B cell (primary cell): ENCODE results near the gene RASA4B. TPM values are rescaled to one million over a fixed set of nuclear protein-coding genes. Genes with fewer than 3 reads are reported as not detected.

Source experiments
- ATAC-seq: fragments of 200-7000 bp; cut with Tn5 transposase; one replicate; pipeline ENCODE4 v1.10.0; 2021; ENCODE audit warnings: low read depth, mild to moderate bottlenecking, moderate number of reproducible peaks, moderate library complexity
- CTCF ChIA-PET: fragments of 350-600 bp; sonication (Branson Sonifier 250); formaldehyde crosslinking; loops from one replicate; lab custom pipeline; 2021; ENCODE audit warnings: antibody characterized with exemption, inconsistent platforms; lab: Charles Lee
- POLR2A ChIA-PET: fragments of 350-600 bp; sonication (Branson Sonifier 250); formaldehyde crosslinking; loops from one replicate; lab custom pipeline; 2021; ENCODE audit warnings: antibody characterized with exemption; lab: Charles Lee
- DNase-seq: peaks from one replicate; pipeline ENCODE4 v3.0.0; 2013
- H2AFZ ChIP-seq: 2 replicates; pipeline ENCODE4 v1.6.1; 2012; ENCODE audit warnings: mild to moderate bottlenecking, low read depth, low read length; ENCODE audit not compliant: insufficient read depth, poor library complexity, severe bottlenecking
- H3K27ac ChIP-seq, 2 donors: 1 replicate in 1 of 2; 2 replicates in 1 of 2; pipeline ENCODE4 v1.5.1; 2012 to 2013; ENCODE audit warnings: low read length in 2 of 2, mild to moderate bottlenecking in 2 of 2, moderate library complexity in 1 of 2
- H3K27me3 ChIP-seq, 4 experiments: fragments of 200-600 bp in 1 of 4; sonication (generic) in 1 of 4; replicated peaks in 1 of 4; 1 replicate in 2 of 4; 2 replicates in 2 of 4; pipeline versions ENCODE4 v1.6.1 to v1.7.0; 2013 to 2016; ENCODE audit warnings: low read length in 3 of 4, mild to moderate bottlenecking in 2 of 4, mixed read lengths in 1 of 4, moderate library complexity in 1 of 4; ENCODE audit not compliant: insufficient read depth in 4 of 4, control insufficient read depth in 3 of 4; ENCODE audit errors: control extremely low read depth in 1 of 4
- H3K36me3 ChIP-seq, 2 experiments: replicated peaks in 1 of 2; 1 replicate in 1 of 2; 2 replicates in 1 of 2; pipeline versions ENCODE4 v1.6.1 to v1.7.1; 2013; ENCODE audit warnings: low read length in 1 of 2; ENCODE audit not compliant: insufficient read depth in 2 of 2, control insufficient read depth in 1 of 2; ENCODE audit errors: control extremely low read depth in 1 of 2, extremely low read depth in 1 of 2
- H3K4me1 ChIP-seq, 2 donors: fragments of 200-600 bp in 1 of 2; sonication (generic) in 1 of 2; 1 replicate in 1 of 2; 2 replicates in 1 of 2; pipeline versions ENCODE4 v1.5.1 to v1.6.1; 2013 to 2017; ENCODE audit warnings: low read length in 2 of 2; ENCODE audit not compliant: control insufficient read depth in 2 of 2, insufficient read depth in 2 of 2
- H3K4me2 ChIP-seq: replicated peaks from 2 replicates; pipeline ENCODE3; 2012; ENCODE audit warnings: mild to moderate bottlenecking, low read depth, low read length; ENCODE audit not compliant: poor library complexity, severe bottlenecking
- H3K4me3 ChIP-seq, 5 experiments: fragments of 200-600 bp in 1 of 5; sonication (generic) in 1 of 5; 1 replicate in 3 of 5; 2 replicates in 2 of 5; pipeline versions ENCODE4 v1.5.1 to v1.7.0; 2011 to 2016; ENCODE audit warnings: low read length in 4 of 5, mild to moderate bottlenecking in 4 of 5, low read depth in 2 of 5, control low read depth in 1 of 5, moderate library complexity in 1 of 5; ENCODE audit not compliant: insufficient read depth in 1 of 5; ENCODE audit errors: control extremely low read depth in 1 of 5, extremely low read depth in 1 of 5
- H3K79me2 ChIP-seq: fragments of 200-600 bp; sonication (generic); one replicate; pipeline ENCODE4 v1.6.0; 2016; ENCODE audit warnings: low read length; ENCODE audit not compliant: control insufficient read depth, insufficient read depth
- H3K9ac ChIP-seq: fragments of 200-600 bp; sonication (generic); 2 replicates; pipeline ENCODE4 v1.6.1; 2017; ENCODE audit warnings: mild to moderate bottlenecking, low read length, moderate library complexity
- H3K9me3 ChIP-seq, 3 donors: one replicate each; pipeline versions ENCODE4 v1.6.1 to v1.7.1; 2013; ENCODE audit warnings: low read length in 2 of 3; ENCODE audit not compliant: control insufficient read depth in 2 of 3, insufficient read depth in 1 of 3; ENCODE audit errors: control extremely low read depth in 1 of 3
- H4K20me1 ChIP-seq: 2 replicates; pipeline ENCODE4 v1.6.0; 2012; ENCODE audit warnings: mild to moderate bottlenecking, low read length; ENCODE audit not compliant: insufficient read depth, control insufficient read depth, poor library complexity, severe bottlenecking
- H3K27ac Mint-ChIP-seq: one replicate; pipeline ENCODE4 v1.8.0; 2021; ENCODE audit warnings: mixed read lengths
- H3K27me3 Mint-ChIP-seq: one replicate; pipeline ENCODE4 v1.8.0; 2021; ENCODE audit warnings: mixed read lengths
- H3K4me1 Mint-ChIP-seq: one replicate; pipeline ENCODE4 v1.8.0; 2021; ENCODE audit warnings: mixed read lengths
- H3K4me3 Mint-ChIP-seq: one replicate; pipeline ENCODE4 v1.8.0; 2021; ENCODE audit warnings: mixed read lengths
- H3K9me3 Mint-ChIP-seq: one replicate; pipeline ENCODE4 v1.8.0; 2022; ENCODE audit warnings: mixed read lengths; ENCODE audit not compliant: insufficient read depth
- EZH2 ChIP-seq: IDR thresholded peaks from 2 replicates; pipeline ENCODE4 v1.6.1; 2012; ENCODE audit warnings: borderline replicate concordance, low read depth, mild to moderate bottlenecking, moderate library complexity, low read length; ENCODE audit not compliant: insufficient read depth, poor library complexity, severe bottlenecking
- whole genome bisulfite sequencing: methylation state at CpG from one replicate; pipeline ENCODE4 v1.1.5; 2013; ENCODE audit warnings: missing lambda C conversion rate; ENCODE audit not compliant: insufficient coverage; 5-methylcytosine and 5-hydroxymethylcytosine counted together
- intact Hi-C: fragments of 100-400 bp; cut with micrococcal nuclease; formaldehyde crosslinking; loops from one replicate; pipeline ENCODE4 v1.10.0; 2022
- polyA plus RNA-seq: library from polyadenylated mRNA; depleted of rRNA; stranded (reverse); fragments of >200 nt; gene quantifications from 2 replicates; pipeline ENCODE4 v1.2.3, GENCODE V29; 2012
- total RNA-seq, 2 donors: library from RNA; stranded (reverse); fragments of 120-200 nt in 1 of 2; gene quantifications; 1 replicate in 1 of 2; 2 replicates in 1 of 2; pipeline versions ENCODE4 v1.2.3 to v1.2.4, GENCODE V29; 2013 to 2022
- TF ChIP-seq, protein P1 (sequence below): fragments of 200-600 bp; IDR thresholded peaks from one replicate; pipeline ENCODE4 v1.8.0; 2022; ENCODE audit warnings: antibody characterized with exemption, mild to moderate bottlenecking

RASA4B gene
- total and polyA plus RNA-seq, 2 donors (not counting 1 experiment from before 2014, with no cell fraction given) = 15.6 to 26.4 TPM

DNA sequence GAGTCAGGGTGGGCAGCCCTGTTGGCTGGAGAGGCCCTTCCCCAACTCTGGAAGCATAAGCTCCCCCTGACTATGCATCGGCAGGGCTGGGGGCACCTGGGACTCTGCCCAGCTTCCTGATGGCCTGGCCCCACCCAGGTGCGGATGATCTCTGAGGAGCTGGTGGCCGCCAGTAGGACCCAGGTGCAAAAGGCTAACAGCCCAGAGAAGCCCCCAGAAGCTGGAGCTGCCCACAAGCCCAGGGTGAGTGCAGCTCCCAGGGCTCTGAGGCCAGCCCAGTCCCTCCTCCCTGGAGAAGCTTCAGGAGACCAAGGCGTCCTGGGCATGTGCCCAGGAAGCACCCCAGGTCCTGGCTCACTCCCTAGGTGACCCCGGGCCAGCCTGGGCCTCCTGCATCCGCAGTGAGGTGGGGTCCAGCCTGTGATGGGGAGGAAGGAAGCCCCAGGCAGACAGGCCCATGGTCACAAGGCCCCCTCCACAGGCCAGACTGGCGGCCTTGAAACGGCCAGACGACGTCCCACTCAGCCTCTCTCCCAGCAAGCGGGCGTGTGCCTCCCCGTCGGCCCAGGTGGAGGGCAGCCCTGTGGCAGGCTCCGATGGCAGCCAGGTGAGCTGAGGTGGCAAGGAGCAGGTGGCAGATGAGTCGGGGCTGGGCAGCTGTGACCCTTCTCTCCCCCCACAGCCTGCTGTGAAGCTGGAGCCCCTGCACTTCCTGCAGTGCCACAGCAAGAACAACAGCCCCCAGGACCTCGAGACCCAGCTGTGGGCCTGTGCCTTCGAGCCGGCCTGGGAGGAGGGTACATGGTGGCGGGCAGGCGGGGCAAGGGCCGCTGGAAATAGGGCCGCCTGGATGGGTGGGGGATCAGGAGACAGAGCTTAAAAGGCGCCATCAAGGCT, 49.7 kb downstream of the RASA4B start:
- H3K36me3 ChIP-seq = peaks cover 0 to 36% of the 10 kb centered on the region in 2 experiments
- CTCF ChIA-PET = interaction anchor here (0.6 to 6.3 kb wide), 5 partner anchors 52 to 1225 kb away, joined by 3 to 45 read pairs (median 4); no protein-coding TSS in a partner anchor
- H3K9me3 Mint-ChIP-seq = no peaks in the 10 kb centered on the region
- POLR2A ChIA-PET = interaction anchor here (0.7 kb wide), 1 partner anchor 612 kb away, joined by 5 read pairs; no protein-coding TSS in a partner anchor
- H4K20me1 ChIP-seq = peaks cover 6% of the 10 kb centered on the region
- H2AFZ ChIP-seq = no peak overlapping the region
- no peak overlapping the region for H3K27ac Mint-ChIP-seq
- ATAC-seq = no peak
- H3K79me2 ChIP-seq = peaks cover 48% of the 10 kb centered on the region
- H3K27me3 Mint-ChIP-seq = no peaks in the 10 kb centered on the region
- DNase-seq = no peak
- WGBS = 96% methylated on average over 15 of the region's 24 CpGs
- H3K27me3 ChIP-seq = no peaks in the 10 kb centered on the region
- H3K9ac ChIP-seq = no peak overlapping the region
- H3K4me1 Mint-ChIP-seq = peaks cover 24% of the 10 kb centered on the region
- H3K4me3 ChIP-seq = no peak overlapping the region
- intact Hi-C loops = no loop called here
- H3K27ac ChIP-seq = no peak overlapping the region
- TF ChIP-seq, protein P1, sequence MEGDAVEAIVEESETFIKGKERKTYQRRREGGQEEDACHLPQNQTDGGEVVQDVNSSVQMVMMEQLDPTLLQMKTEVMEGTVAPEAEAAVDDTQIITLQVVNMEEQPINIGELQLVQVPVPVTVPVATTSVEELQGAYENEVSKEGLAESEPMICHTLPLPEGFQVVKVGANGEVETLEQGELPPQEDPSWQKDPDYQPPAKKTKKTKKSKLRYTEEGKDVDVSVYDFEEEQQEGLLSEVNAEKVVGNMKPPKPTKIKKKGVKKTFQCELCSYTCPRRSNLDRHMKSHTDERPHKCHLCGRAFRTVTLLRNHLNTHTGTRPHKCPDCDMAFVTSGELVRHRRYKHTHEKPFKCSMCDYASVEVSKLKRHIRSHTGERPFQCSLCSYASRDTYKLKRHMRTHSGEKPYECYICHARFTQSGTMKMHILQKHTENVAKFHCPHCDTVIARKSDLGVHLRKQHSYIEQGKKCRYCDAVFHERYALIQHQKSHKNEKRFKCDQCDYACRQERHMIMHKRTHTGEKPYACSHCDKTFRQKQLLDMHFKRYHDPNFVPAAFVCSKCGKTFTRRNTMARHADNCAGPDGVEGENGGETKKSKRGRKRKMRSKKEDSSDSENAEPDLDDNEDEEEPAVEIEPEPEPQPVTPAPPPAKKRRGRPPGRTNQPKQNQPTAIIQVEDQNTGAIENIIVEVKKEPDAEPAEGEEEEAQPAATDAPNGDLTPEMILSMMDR = no peak
- no peak for TF ChIP-seq EZH2
- H3K9me3 ChIP-seq = no peaks in the 10 kb centered on the region
- no peak overlapping the region for H3K4me2 ChIP-seq
- no peak overlapping the region for H3K4me3 Mint-ChIP-seq
- peaks cover 19 to 31% of the 10 kb centered on the region in 2 donors for H3K4me1 ChIP-seq
